SK-N-SH treated with all-trans-retinoic acid at 6 μM for 48 hours (cell line): ENCODE data around the gene FASTKD3.

ENCODE experiments used
- ATAC-seq: fragments of 200-7000 bp; cut with Tn5 transposase; 3 replicates; pipeline ENCODE4 v1.9.1; 2020; ENCODE audit warnings: mild to moderate bottlenecking, moderate library complexity
- ARNTL ChIP-seq: fragments of 450-650 bp; formaldehyde crosslinking; IDR thresholded peaks from 2 replicates; pipeline ENCODE4 v1.5.0; 2020; ENCODE audit warnings: low read depth, mild to moderate bottlenecking, moderate library complexity, borderline replicate concordance
- BACH2 ChIP-seq: fragments of 250-450 bp; sonication (Bioruptor Pico); IDR thresholded peaks from 2 replicates; pipeline ENCODE4 v1.9.0; 2021; ENCODE audit warnings: mild to moderate bottlenecking, borderline replicate concordance
- CSDC2 ChIP-seq: fragments of 250-450 bp; sonication (Bioruptor Pico); IDR thresholded peaks from 2 replicates; pipeline ENCODE4 v1.5.0; 2020; ENCODE audit warnings: mild to moderate bottlenecking, moderate library complexity
- ESRRG ChIP-seq: fragments of 250-450 bp; sonication (Bioruptor Pico); IDR thresholded peaks from 2 replicates; pipeline ENCODE4 v1.6.1; 2021; ENCODE audit warnings: mild to moderate bottlenecking
- GLIS3 ChIP-seq: fragments of 250-450 bp; sonication (Bioruptor Pico); IDR thresholded peaks from 2 replicates; pipeline ENCODE4 v1.5.0; 2020; ENCODE audit warnings: mild to moderate bottlenecking, moderate library complexity
- ISL1 ChIP-seq: fragments of 250-450 bp; sonication (Bioruptor Pico); IDR thresholded peaks from 2 replicates; pipeline ENCODE4 v2.1.2; 2022; ENCODE audit warnings: mild to moderate bottlenecking, moderate library complexity
- OSR1 ChIP-seq: fragments of 250-450 bp; sonication (Bioruptor Pico); IDR thresholded peaks from 2 replicates; pipeline ENCODE4 v1.8.0; 2022; ENCODE audit warnings: moderate library complexity, mild to moderate bottlenecking, inconsistent platforms
- PPARA ChIP-seq: fragments of 250-450 bp; sonication (Bioruptor Pico); IDR thresholded peaks from 2 replicates; pipeline ENCODE4 v1.5.0; 2020; ENCODE audit warnings: mild to moderate bottlenecking, borderline replicate concordance
- SNAI2 ChIP-seq: fragments of 250-450 bp; sonication (Bioruptor Pico); IDR thresholded peaks from 2 replicates; pipeline ENCODE4 v1.5.0; 2020; ENCODE audit warnings: mild to moderate bottlenecking, moderate library complexity
- TOX ChIP-seq: fragments of 250-450 bp; sonication (Bioruptor Pico); IDR thresholded peaks from 2 replicates; pipeline ENCODE4 v1.8.0; 2021; ENCODE audit warnings: mild to moderate bottlenecking, moderate library complexity, borderline replicate concordance
- ZC3H10 ChIP-seq: fragments of 250-450 bp; sonication (Bioruptor Pico); IDR thresholded peaks from 2 replicates; pipeline ENCODE4 v1.5.1; 2021; ENCODE audit warnings: mild to moderate bottlenecking, moderate library complexity
- ZFP3 ChIP-seq: fragments of 250-450 bp; sonication (Bioruptor Pico); IDR thresholded peaks from 2 replicates; pipeline ENCODE4 v1.5.0; 2020; ENCODE audit warnings: mild to moderate bottlenecking, moderate library complexity
- ZFP30 ChIP-seq: fragments of 450-650 bp; formaldehyde crosslinking; IDR thresholded peaks from 2 replicates; pipeline ENCODE4 v1.5.0; 2022; ENCODE audit warnings: mild to moderate bottlenecking, moderate library complexity
- ZNF565 ChIP-seq: fragments of 450-650 bp; formaldehyde crosslinking; conservative IDR thresholded peaks from 2 replicates; pipeline ENCODE4 v1.5.0; 2020; ENCODE audit warnings: low read depth, mild to moderate bottlenecking, moderate library complexity
- ZNF70 ChIP-seq: fragments of 450-650 bp; formaldehyde crosslinking; IDR thresholded peaks from 2 replicates; pipeline ENCODE4 v1.5.0; 2020; ENCODE audit warnings: mild to moderate bottlenecking, moderate library complexity
- ZNF8 ChIP-seq: fragments of 450-650 bp; formaldehyde crosslinking; IDR thresholded peaks from 2 replicates; pipeline ENCODE4 v1.5.0; 2020; ENCODE audit warnings: mild to moderate bottlenecking, moderate library complexity
- TF ChIP-seq, protein P1 (sequence below): fragments of 250-450 bp; sonication (Bioruptor Pico); IDR thresholded peaks from 2 replicates; pipeline ENCODE4 v1.5.0; 2020; ENCODE audit warnings: mild to moderate bottlenecking, moderate library complexity
- TF ChIP-seq, protein P2 (sequence below): fragments of 250-450 bp; sonication (Bioruptor Pico); IDR thresholded peaks from 2 replicates; pipeline ENCODE4 v1.5.1; 2021; ENCODE audit warnings: mild to moderate bottlenecking, moderate library complexity
- TF ChIP-seq, protein P3 (sequence below): fragments of 250-450 bp; sonication (Bioruptor Pico); IDR thresholded peaks from 2 replicates; pipeline ENCODE4 v1.8.0; 2020; ENCODE audit warnings: mild to moderate bottlenecking, moderate library complexity, borderline replicate concordance
- TF ChIP-seq, protein P4 (sequence below): fragments of 250-450 bp; sonication (Bioruptor Pico); IDR thresholded peaks from 2 replicates; pipeline ENCODE4 v1.5.1; 2020; ENCODE audit warnings: low read depth, mild to moderate bottlenecking, moderate library complexity

Gene FASTKD3

DNA sequence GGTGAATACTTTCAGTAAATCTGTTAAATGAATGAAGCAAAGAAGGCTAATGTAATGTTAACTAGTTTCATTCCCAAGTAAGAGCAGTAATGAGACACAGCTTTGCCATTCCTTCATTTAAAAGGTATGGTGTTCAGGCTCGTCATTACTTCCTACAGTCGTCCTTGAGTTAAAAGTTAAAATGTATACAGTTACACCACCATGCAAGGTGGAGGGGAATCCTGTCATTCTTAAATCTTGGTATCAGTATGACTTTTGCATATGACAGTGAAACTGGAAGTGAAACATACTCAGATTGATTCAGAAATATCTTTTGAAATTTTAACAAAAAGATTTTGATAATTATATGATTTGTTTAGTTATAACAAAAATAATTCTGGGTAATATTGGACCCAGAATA lies 26.0 kb upstream of the FASTKD3 start:
- no peak for TF ChIP-seq OSR1 (CRISPR knock-in tag)
- TF ChIP-seq ZC3H10 (CRISPR knock-in tag) = no peak
- TF ChIP-seq CSDC2 (CRISPR knock-in tag) = no peak
- TF ChIP-seq ZNF70 (CRISPR knock-in tag) = no peak
- ATAC-seq = no peak

DNA sequence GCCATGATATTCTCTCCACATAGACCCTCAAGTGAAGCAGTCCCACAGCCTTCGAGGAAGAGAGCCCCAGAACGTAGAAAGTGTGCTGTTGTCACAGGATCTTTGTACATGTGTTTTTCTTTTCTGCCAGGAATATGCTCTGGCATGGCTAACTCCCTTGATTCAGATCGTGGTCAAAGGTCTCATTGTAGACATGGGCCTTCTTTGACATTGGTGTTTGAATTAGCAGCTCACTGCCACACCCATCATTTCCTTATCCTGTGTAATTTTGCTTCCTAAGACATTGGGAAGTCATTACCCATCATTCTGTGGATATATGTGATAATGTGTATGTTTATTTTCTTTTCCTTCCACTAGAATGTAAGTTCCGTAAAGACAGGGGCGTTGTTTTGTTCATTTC lies 25.6 kb upstream of the FASTKD3 start:
- no peak for ATAC-seq
- TF ChIP-seq, protein P1, sequence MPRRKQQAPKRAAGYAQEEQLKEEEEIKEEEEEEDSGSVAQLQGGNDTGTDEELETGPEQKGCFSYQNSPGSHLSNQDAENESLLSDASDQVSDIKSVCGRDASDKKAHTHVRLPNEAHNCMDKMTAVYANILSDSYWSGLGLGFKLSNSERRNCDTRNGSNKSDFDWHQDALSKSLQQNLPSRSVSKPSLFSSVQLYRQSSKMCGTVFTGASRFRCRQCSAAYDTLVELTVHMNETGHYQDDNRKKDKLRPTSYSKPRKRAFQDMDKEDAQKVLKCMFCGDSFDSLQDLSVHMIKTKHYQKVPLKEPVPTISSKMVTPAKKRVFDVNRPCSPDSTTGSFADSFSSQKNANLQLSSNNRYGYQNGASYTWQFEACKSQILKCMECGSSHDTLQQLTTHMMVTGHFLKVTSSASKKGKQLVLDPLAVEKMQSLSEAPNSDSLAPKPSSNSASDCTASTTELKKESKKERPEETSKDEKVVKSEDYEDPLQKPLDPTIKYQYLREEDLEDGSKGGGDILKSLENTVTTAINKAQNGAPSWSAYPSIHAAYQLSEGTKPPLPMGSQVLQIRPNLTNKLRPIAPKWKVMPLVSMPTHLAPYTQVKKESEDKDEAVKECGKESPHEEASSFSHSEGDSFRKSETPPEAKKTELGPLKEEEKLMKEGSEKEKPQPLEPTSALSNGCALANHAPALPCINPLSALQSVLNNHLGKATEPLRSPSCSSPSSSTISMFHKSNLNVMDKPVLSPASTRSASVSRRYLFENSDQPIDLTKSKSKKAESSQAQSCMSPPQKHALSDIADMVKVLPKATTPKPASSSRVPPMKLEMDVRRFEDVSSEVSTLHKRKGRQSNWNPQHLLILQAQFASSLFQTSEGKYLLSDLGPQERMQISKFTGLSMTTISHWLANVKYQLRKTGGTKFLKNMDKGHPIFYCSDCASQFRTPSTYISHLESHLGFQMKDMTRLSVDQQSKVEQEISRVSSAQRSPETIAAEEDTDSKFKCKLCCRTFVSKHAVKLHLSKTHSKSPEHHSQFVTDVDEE (CRISPR knock-in tag) = no peak
- TF ChIP-seq ZFP30 (CRISPR knock-in tag) (no peak), BACH2 (CRISPR knock-in tag) (no peak), SNAI2 (CRISPR knock-in tag) (no peak), ARNTL (CRISPR knock-in tag) (no peak), ISL1 (CRISPR knock-in tag) (no peak), ZC3H10 (CRISPR knock-in tag) (no peak), ZFP3 (CRISPR knock-in tag) (no peak), TOX (CRISPR knock-in tag) (no peak), OSR1 (CRISPR knock-in tag) (no peak), PPARA (CRISPR knock-in tag) (no peak), ZNF8 (no peak), ESRRG (CRISPR knock-in tag) (no peak), CSDC2 (CRISPR knock-in tag) (no peak), ZNF565 (CRISPR knock-in tag) (no peak), ZNF70 (CRISPR knock-in tag) (no peak)
- TF ChIP-seq, protein P2, sequence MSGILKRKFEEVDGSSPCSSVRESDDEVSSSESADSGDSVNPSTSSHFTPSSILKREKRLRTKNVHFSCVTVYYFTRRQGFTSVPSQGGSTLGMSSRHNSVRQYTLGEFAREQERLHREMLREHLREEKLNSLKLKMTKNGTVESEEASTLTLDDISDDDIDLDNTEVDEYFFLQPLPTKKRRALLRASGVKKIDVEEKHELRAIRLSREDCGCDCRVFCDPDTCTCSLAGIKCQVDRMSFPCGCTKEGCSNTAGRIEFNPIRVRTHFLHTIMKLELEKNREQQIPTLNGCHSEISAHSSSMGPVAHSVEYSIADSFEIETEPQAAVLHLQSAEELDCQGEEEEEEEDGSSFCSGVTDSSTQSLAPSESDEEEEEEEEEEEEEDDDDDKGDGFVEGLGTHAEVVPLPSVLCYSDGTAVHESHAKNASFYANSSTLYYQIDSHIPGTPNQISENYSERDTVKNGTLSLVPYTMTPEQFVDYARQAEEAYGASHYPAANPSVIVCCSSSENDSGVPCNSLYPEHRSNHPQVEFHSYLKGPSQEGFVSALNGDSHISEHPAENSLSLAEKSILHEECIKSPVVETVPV (CRISPR knock-in tag) = no peak
- TF ChIP-seq, protein P3, sequence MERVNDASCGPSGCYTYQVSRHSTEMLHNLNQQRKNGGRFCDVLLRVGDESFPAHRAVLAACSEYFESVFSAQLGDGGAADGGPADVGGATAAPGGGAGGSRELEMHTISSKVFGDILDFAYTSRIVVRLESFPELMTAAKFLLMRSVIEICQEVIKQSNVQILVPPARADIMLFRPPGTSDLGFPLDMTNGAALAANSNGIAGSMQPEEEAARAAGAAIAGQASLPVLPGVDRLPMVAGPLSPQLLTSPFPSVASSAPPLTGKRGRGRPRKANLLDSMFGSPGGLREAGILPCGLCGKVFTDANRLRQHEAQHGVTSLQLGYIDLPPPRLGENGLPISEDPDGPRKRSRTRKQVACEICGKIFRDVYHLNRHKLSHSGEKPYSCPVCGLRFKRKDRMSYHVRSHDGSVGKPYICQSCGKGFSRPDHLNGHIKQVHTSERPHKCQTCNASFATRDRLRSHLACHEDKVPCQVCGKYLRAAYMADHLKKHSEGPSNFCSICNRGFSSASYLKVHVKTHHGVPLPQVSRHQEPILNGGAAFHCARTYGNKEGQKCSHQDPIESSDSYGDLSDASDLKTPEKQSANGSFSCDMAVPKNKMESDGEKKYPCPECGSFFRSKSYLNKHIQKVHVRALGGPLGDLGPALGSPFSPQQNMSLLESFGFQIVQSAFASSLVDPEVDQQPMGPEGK (CRISPR knock-in tag) = no peak
- TF ChIP-seq, protein P4, sequence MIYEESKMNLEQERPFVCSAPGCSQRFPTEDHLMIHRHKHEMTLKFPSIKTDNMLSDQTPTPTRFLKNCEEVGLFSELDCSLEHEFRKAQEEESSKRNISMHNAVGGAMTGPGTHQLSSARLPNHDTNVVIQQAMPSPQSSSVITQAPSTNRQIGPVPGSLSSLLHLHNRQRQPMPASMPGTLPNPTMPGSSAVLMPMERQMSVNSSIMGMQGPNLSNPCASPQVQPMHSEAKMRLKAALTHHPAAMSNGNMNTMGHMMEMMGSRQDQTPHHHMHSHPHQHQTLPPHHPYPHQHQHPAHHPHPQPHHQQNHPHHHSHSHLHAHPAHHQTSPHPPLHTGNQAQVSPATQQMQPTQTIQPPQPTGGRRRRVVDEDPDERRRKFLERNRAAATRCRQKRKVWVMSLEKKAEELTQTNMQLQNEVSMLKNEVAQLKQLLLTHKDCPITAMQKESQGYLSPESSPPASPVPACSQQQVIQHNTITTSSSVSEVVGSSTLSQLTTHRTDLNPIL (CRISPR knock-in tag) = no peak

DNA sequence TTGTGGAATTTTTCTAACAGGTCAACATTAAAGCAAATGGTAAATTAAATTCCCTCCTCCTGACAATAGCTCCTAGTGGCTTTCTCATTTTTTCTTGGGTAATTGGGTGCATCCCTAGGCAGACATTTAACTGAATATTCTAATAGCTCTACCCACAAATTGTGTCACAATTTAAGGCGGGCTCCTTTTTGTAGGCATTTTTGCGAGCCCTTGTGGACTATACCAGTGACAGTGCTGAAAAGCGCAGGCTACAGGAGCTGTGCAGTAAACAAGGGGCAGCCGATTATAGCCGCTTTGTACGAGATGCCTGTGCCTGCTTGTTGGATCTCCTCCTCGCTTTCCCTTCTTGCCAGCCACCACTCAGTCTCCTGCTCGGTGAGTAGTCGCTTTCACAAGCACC lies 20.1 kb upstream of the FASTKD3 start:
- ATAC-seq = no peak
- TF ChIP-seq ZC3H10 (CRISPR knock-in tag) = no peak
- no peak for TF ChIP-seq OSR1 (CRISPR knock-in tag)
- TF ChIP-seq, protein P1 (CRISPR knock-in tag) = no peak
- TF ChIP-seq ARNTL (CRISPR knock-in tag) = no peak
- TF ChIP-seq PPARA (CRISPR knock-in tag) = no peak
- TF ChIP-seq, protein P2 (CRISPR knock-in tag) = no peak
- TF ChIP-seq TOX (CRISPR knock-in tag) = no peak
- TF ChIP-seq GLIS3 (CRISPR knock-in tag) = no peak
- TF ChIP-seq BACH2 (CRISPR knock-in tag) = no peak
- TF ChIP-seq, protein P3 (CRISPR knock-in tag) = no peak
- TF ChIP-seq ZFP30 (CRISPR knock-in tag) = no peak
- no peak for TF ChIP-seq CSDC2 (CRISPR knock-in tag)
- TF ChIP-seq ZNF8 = no peak
- TF ChIP-seq SNAI2 (CRISPR knock-in tag) = no peak
